HG02623 (cell line): Measurements from ENCODE around the gene TAF11L9.
"Not testable (repeated sequence)": the region's sequence is repeated elsewhere in the genome, so short reads cannot be mapped to it uniquely, and the experiment has no call there.

Experiments used
- ATAC-seq: cut with Tn5 transposase; IDR thresholded peaks from one replicate; pipeline ENCODE4 v1.9.1; 2021; ENCODE audit warnings: moderate library complexity; ENCODE audit not compliant: unreplicated experiment

TAF11L9 gene

GRCh38 chr5:17594255-17594654 lies at the start of gene TAF11L9:
TSS of gene TAF11L9 (minus strand) at chr5:17594394.
- ATAC-seq = not testable (repeated sequence)

GRCh38 chr5:17634160-17634559 lies 40.0 kb upstream of the TAF11L9 start, which contains the start of gene TAF11L14:
TSS of gene TAF11L14 (plus strand) at chr5:17634460.
- ATAC-seq = no peak

- not testable (repeated sequence) for ATAC-seq
Observed at GRCh38 chr5:17631788-17632187, 37.6 kb upstream of the TAF11L9 start, which contains the start of gene TAF11L13. TSS of gene TAF11L13 (plus strand) at chr5:17632088.

- no peak for ATAC-seq
Observed at GRCh38 chr5:17625686-17626085, 31.5 kb upstream of the TAF11L9 start.

- ATAC-seq = no peak
Observed at GRCh38 chr5:17620627-17621026, 26.4 kb upstream of the TAF11L9 start.

- ATAC-seq = no peak
Observed at GRCh38 chr5:17619354-17619753, 25.2 kb upstream of the TAF11L9 start.

- ATAC-seq = no peak
Observed at GRCh38 chr5:17614872-17615605, 20.8 kb upstream of the TAF11L9 start.

- ATAC-seq = not testable (repeated sequence)
Observed at GRCh38 chr5:17610092-17610491, 15.9 kb upstream of the TAF11L9 start, which contains the start of gene TAF11L12. TSS of gene TAF11L12 (plus strand) at chr5:17610392.

GRCh38 chr5:17607461-17607860 lies 13.3 kb upstream of the TAF11L9 start:
- ATAC-seq = not testable (repeated sequence)

- ATAC-seq = no peak
Observed at GRCh38 chr5:17604951-17605350, 10.8 kb upstream of the TAF11L9 start.

- not testable (repeated sequence) for ATAC-seq
Observed at GRCh38 chr5:17603880-17604279, 9.7 kb upstream of the TAF11L9 start, which contains the start of gene TAF11L11. TSS of gene TAF11L11 (plus strand) at chr5:17604183.

- ATAC-seq = not testable (repeated sequence)
Observed at GRCh38 chr5:17597728-17598127, 3.5 kb upstream of the TAF11L9 start, which contains the start of gene TAF11L10. TSS of gene TAF11L10 (minus strand) at chr5:17597828.

GRCh38 chr5:17590860-17591259 lies 3.3 kb downstream of the TAF11L9 start, which contains the start of gene TAF11L8:
TSS of gene TAF11L8 (minus strand) at chr5:17590960.
- ATAC-seq = not testable (repeated sequence)

- ATAC-seq = not testable (repeated sequence)
Observed at GRCh38 chr5:17585658-17586057, 8.5 kb downstream of the TAF11L9 start, which contains the start of gene TAF11L7. TSS of gene TAF11L7 (minus strand) at chr5:17585758.
